NCI-H2029 (cell line): ENCODE measurements around the gene XG.

Experiments
- DNase-seq: peaks from one replicate; lab custom pipeline; 2025; lab: John Stamatoyannopoulos, UW

The XG gene

GRCh38 chrX:2819345-2820135, 67.7 kb downstream of the XG start:
- no peak for DNase-seq

GRCh38 chrX:2820136-2820771, 68.4 kb downstream of the XG start:
- no peak for DNase-seq

- DNase-seq: no peak
These were observed 72.1 kb downstream of the XG start for GRCh38 chrX:2823795-2824386.

- DNase-seq: no peak
These were observed 73.0 kb downstream of the XG start for GRCh38 chrX:2824886-2825285.

- no peak for DNase-seq
These were observed 76.6 kb downstream of the XG start, which contains the start of gene GYG2 for GRCh38 chrX:2828344-2828958. Gene GYG2, plus strand, starts transcription at chrX:2828930. Its CDS starts 1,259 bp downstream, at chrX:2830189.

GRCh38 chrX:2828959-2829411, 77.1 kb downstream of the XG start:
- no peak for DNase-seq

GRCh38 chrX:2829469-2830246, 77.8 kb downstream of the XG start:
- DNase-seq: no peak

- DNase-seq: no peak
These were observed 79.8 kb downstream of the XG start for GRCh38 chrX:2831471-2832228.

- DNase-seq: no peak
These were observed 86.1 kb downstream of the XG start for GRCh38 chrX:2837961-2838360.

GRCh38 chrX:2840961-2841360, 89.1 kb downstream of the XG start:
- no peak for DNase-seq

GRCh38 chrX:2841537-2841936, 89.7 kb downstream of the XG start:
- no peak for DNase-seq

GRCh38 chrX:2846992-2847391, 95.2 kb downstream of the XG start:
- DNase-seq: no peak

- no peak for DNase-seq
These were observed 97.0 kb downstream of the XG start for GRCh38 chrX:2848871-2849301.

GRCh38 chrX:2854918-2855317, 103.1 kb downstream of the XG start:
- DNase-seq: no peak

- DNase-seq: no peak
These were observed 103.9 kb downstream of the XG start for GRCh38 chrX:2855761-2856160.

GRCh38 chrX:2857566-2857965, 105.7 kb downstream of the XG start:
- no peak for DNase-seq

GRCh38 chrX:2859197-2859797, 107.5 kb downstream of the XG start:
- DNase-seq: no peak

- no peak for DNase-seq
These were observed 110.6 kb downstream of the XG start for GRCh38 chrX:2862404-2862803.

GRCh38 chrX:2863646-2864045, 111.8 kb downstream of the XG start:
- no peak for DNase-seq
